Astrocyte (in vitro differentiated cells and primary cell): ENCODE results near the gene ARF6. TPM values are rescaled to one million over a fixed set of nuclear protein-coding genes. Genes with fewer than 3 reads are reported as not detected.
"Not testable (repeated sequence)": the region's sequence is repeated elsewhere in the genome, so short reads cannot be mapped to it uniquely, and the experiment has no call there.

ENCODE experiments used
- DNase-seq: peaks from one replicate; pipeline ENCODE4 v3.0.0-alpha.2; 2010; ENCODE audit warnings: low read depth
- FAIRE-seq: peaks from 2 replicates; lab custom pipeline; 2011; peaks lifted over from hg19 to GRCh38; lab: Jason Lieb, UNC
- H2AFZ ChIP-seq: 2 replicates; pipeline ENCODE4 v1.6.0; 2012; ENCODE audit warnings: low read depth, low read length, inconsistent platforms
- H3K27ac ChIP-seq: 2 replicates; pipeline ENCODE4 v1.5.1; 2011; ENCODE audit warnings: low read depth, low read length, inconsistent platforms
- H3K27me3 ChIP-seq: 2 replicates; pipeline ENCODE4 v1.6.0; 2011; ENCODE audit warnings: low read length, inconsistent platforms; ENCODE audit not compliant: insufficient read depth
- H3K36me3 ChIP-seq: 2 replicates; pipeline ENCODE4 v1.5.1; 2011; ENCODE audit warnings: low read length, inconsistent platforms; ENCODE audit not compliant: insufficient read depth
- H3K4me1 ChIP-seq: 2 replicates; pipeline ENCODE4 v1.5.1; 2011; ENCODE audit warnings: low read length, inconsistent platforms; ENCODE audit not compliant: insufficient read depth
- H3K4me2 ChIP-seq: 2 replicates; pipeline ENCODE4 v1.6.0; 2012; ENCODE audit warnings: low read length, inconsistent platforms
- H3K4me3 ChIP-seq: 2 replicates; pipeline ENCODE4 v1.5.1; 2011; ENCODE audit warnings: low read depth, mild to moderate bottlenecking, low read length, inconsistent platforms; ENCODE audit not compliant: insufficient read depth
- H3K79me2 ChIP-seq: 2 replicates; pipeline ENCODE4 v1.6.0; 2012; ENCODE audit warnings: mild to moderate bottlenecking, low read length, inconsistent platforms; ENCODE audit not compliant: insufficient read depth
- H3K9ac ChIP-seq: 2 replicates; pipeline ENCODE4 v1.6.0; 2012; ENCODE audit warnings: mild to moderate bottlenecking, low read length, inconsistent platforms
- H3K9me3 ChIP-seq: 2 replicates; pipeline ENCODE4 v1.5.1; 2012; ENCODE audit warnings: low read depth, mild to moderate bottlenecking, low read length, inconsistent platforms; ENCODE audit not compliant: insufficient read depth
- H4K20me1 ChIP-seq: 2 replicates; pipeline ENCODE4 v1.6.0; 2012; ENCODE audit warnings: low read length, inconsistent platforms; ENCODE audit not compliant: insufficient read depth
- H3K27ac Mint-ChIP-seq: one replicate; pipeline ENCODE4 v1.8.0; 2021; ENCODE audit warnings: mild to moderate bottlenecking, mixed read lengths; ENCODE audit not compliant: unreplicated experiment
- H3K27me3 Mint-ChIP-seq: one replicate; pipeline ENCODE4 v1.8.0; 2021; ENCODE audit warnings: low read depth, mixed read lengths; ENCODE audit not compliant: unreplicated experiment
- H3K36me3 Mint-ChIP-seq: one replicate; pipeline ENCODE4 v1.8.0; 2021; ENCODE audit warnings: low read depth, mixed read lengths; ENCODE audit not compliant: unreplicated experiment
- H3K4me1 Mint-ChIP-seq: one replicate; pipeline ENCODE4 v1.8.0; 2021; ENCODE audit warnings: low read depth, mixed read lengths; ENCODE audit not compliant: unreplicated experiment
- H3K4me3 Mint-ChIP-seq: one replicate; pipeline ENCODE4 v1.8.0; 2021; ENCODE audit warnings: mild to moderate bottlenecking, moderate library complexity, mixed read lengths; ENCODE audit not compliant: unreplicated experiment
- H3K9me3 Mint-ChIP-seq: one replicate; pipeline ENCODE4 v1.8.0; 2021; ENCODE audit warnings: mild to moderate bottlenecking, mixed read lengths; ENCODE audit not compliant: unreplicated experiment
- EZH2 ChIP-seq: IDR thresholded peaks from 2 replicates; pipeline ENCODE4 v1.6.1; 2012; ENCODE audit warnings: mild to moderate bottlenecking, low read length, inconsistent platforms; ENCODE audit not compliant: insufficient read depth
- total RNA-seq: library from RNA; stranded (reverse); gene quantifications from 2 replicates; pipeline ENCODE4 v1.2.1, GENCODE V29; 2021
- TF ChIP-seq, protein P1 (sequence below): IDR thresholded peaks from 2 replicates; pipeline ENCODE4 v1.5.1; 2011; ENCODE audit warnings: low read depth, mild to moderate bottlenecking, inconsistent platforms, low read length, moderate library complexity; ENCODE audit not compliant: insufficient read depth

The ARF6 gene
- total RNA-seq, 1 donor from 2014 or later: 53.4 TPM

DNA sequence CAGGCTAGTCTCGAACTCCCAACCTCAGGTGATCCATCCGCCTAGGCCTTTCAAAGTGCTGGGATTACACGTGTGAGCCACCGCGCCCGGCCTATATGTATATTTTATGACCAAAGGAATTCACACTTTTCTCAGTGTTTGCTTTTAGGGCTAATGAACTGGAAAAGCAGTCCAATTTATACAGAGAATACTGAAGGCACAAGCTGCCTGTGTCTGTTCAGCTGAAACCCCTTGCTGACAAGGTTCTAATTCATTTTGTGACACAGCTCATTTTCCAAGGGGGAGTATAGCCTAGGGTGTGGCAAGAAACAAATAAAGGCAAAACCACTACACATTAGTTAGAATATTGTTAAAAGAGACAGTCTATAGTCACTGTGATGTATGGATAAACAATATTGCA, 22.0 kb upstream of the ARF6 start:
- H3K4me2 ChIP-seq: no peak overlapping the region
- H3K36me3 Mint-ChIP-seq: no peaks in the 10 kb centered on the region
- DNase-seq (no peak), FAIRE-seq (no peak)
- no peaks in the 10 kb centered on the region for H3K36me3 ChIP-seq
- H3K4me1 Mint-ChIP-seq: peaks cover 3% of the 10 kb centered on the region
- H3K27ac ChIP-seq: no peak overlapping the region
- H3K27me3 ChIP-seq: no peaks in the 10 kb centered on the region
- TF ChIP-seq, protein P1, sequence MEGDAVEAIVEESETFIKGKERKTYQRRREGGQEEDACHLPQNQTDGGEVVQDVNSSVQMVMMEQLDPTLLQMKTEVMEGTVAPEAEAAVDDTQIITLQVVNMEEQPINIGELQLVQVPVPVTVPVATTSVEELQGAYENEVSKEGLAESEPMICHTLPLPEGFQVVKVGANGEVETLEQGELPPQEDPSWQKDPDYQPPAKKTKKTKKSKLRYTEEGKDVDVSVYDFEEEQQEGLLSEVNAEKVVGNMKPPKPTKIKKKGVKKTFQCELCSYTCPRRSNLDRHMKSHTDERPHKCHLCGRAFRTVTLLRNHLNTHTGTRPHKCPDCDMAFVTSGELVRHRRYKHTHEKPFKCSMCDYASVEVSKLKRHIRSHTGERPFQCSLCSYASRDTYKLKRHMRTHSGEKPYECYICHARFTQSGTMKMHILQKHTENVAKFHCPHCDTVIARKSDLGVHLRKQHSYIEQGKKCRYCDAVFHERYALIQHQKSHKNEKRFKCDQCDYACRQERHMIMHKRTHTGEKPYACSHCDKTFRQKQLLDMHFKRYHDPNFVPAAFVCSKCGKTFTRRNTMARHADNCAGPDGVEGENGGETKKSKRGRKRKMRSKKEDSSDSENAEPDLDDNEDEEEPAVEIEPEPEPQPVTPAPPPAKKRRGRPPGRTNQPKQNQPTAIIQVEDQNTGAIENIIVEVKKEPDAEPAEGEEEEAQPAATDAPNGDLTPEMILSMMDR: no peak
- no peak for TF ChIP-seq EZH2
- no peak overlapping the region for H2AFZ ChIP-seq
- no peak overlapping the region for H3K27ac Mint-ChIP-seq
- H4K20me1 ChIP-seq: no peaks in the 10 kb centered on the region
- H3K9me3 ChIP-seq: no peaks in the 10 kb centered on the region
- peaks cover 9% of the 10 kb centered on the region for H3K4me1 ChIP-seq
- no peak overlapping the region for H3K9ac ChIP-seq
- H3K27me3 Mint-ChIP-seq: no peaks in the 10 kb centered on the region
- no peaks in the 10 kb centered on the region for H3K9me3 Mint-ChIP-seq
- H3K4me3 Mint-ChIP-seq: no peak overlapping the region
- H3K4me3 ChIP-seq: no peak overlapping the region
- no peaks in the 10 kb centered on the region for H3K79me2 ChIP-seq

DNA sequence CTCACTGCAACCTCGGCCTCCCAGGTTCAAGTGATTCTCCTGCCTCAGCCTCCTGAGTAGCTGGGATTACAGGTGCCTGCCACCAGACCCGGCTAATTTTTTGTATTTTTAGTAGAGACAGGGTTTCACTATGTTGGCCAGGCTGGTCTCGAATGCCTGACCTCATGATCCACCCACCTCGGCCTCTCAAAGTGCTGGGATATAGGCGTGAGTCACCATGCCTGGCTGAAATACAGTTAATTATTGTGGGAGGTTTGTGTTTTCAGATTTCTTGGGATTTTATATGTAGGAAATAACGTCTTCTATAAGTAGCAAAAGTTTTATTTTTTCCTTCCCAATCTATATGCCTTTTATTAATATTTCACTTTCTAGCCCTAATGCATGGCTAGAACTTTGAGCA, 19.3 kb upstream of the ARF6 start:
- H3K4me1 ChIP-seq, H3K4me3 Mint-ChIP-seq, H3K27ac ChIP-seq, FAIRE-seq, H3K4me2 ChIP-seq, H3K4me1 Mint-ChIP-seq, H2AFZ ChIP-seq, H3K9me3 ChIP-seq, DNase-seq, H3K27me3 ChIP-seq, H3K27ac Mint-ChIP-seq, H3K27me3 Mint-ChIP-seq, H3K4me3 ChIP-seq, H3K9ac ChIP-seq, H3K9me3 Mint-ChIP-seq, H4K20me1 ChIP-seq, H3K36me3 ChIP-seq, H3K36me3 Mint-ChIP-seq, H3K79me2 ChIP-seq: not testable (repeated sequence)

DNA sequence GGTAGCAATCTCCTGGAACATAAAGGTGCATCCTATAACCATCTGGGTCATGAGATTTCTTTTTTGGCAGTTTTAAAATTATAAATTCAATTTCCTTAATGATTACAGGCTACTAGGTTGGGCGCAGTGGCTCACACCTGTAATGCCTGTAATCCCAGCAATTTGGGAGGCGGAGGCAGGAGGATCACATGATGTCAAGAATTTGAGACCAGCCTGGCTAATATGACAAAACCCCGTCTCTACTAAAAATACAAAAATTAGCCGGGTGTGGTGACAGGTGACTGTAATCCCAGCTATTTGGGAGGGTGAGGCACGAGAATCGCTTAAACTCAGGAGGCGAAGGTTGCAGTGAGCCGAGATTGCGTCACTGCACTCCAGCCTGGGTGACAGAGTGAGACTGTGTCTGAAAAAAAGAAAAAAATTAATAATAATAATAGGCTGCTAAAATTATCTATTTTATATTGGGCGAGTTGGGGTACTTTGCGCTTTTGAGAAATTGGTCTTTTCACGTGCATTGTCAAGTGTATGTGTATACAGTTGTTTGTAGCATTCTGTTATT, 17.2 kb upstream of the ARF6 start:
- Histone ChIP-seq H4K20me1 (no peaks in the 10 kb centered on the region), H2AFZ (no peak overlapping the region), H3K79me2 (no peaks in the 10 kb centered on the region), H3K4me1 (no peaks in the 10 kb centered on the region), H3K27me3 (no peaks in the 10 kb centered on the region), H3K9ac (no peak overlapping the region), H3K4me2 (no peak overlapping the region), H3K27ac (no peak overlapping the region), H3K36me3 (no peaks in the 10 kb centered on the region), H3K4me3 (no peak overlapping the region), H3K9me3 (no peaks in the 10 kb centered on the region)
- Mint-ChIP-seq H3K9me3 (no peaks in the 10 kb centered on the region), H3K4me1 (peaks cover 2% of the 10 kb centered on the region), H3K36me3 (no peaks in the 10 kb centered on the region), H3K4me3 (no peak overlapping the region), H3K27ac (no peak overlapping the region), H3K27me3 (no peaks in the 10 kb centered on the region)
- TF ChIP-seq, protein P1: no peak
- no peak for TF ChIP-seq EZH2
- DNase-seq (no peak), FAIRE-seq (no peak)
